GM12801 (cell line): Measurements from ENCODE around the gene HOXD11.

Experiments
- CTCF ChIP-seq: IDR thresholded peaks from one replicate; pipeline ENCODE4 v1.5.1; 2011; ENCODE audit warnings: control low read depth; ENCODE audit not compliant: insufficient read length; ENCODE audit errors: extremely low read depth

The HOXD11 gene

GRCh38 chr2:176106581-176107539 is at the start of gene HOXD11:
TSS of gene HOXD11 (plus strand) at chr2:176107280. CDS start at chr2:176107356, 76 bp downstream.
- TF ChIP-seq CTCF, result no peak

GRCh38 chr2:176063958-176064357 is 43.1 kb upstream of the HOXD11 start:
- TF ChIP-seq CTCF, result no peak

GRCh38 chr2:176066645-176067588 is 40.2 kb upstream of the HOXD11 start:
- no peak for TF ChIP-seq CTCF

GRCh38 chr2:176067589-176068418 is 39.3 kb upstream of the HOXD11 start:
- no peak for TF ChIP-seq CTCF

- TF ChIP-seq CTCF, result no peak
Measured at GRCh38 chr2:176068419-176068832, 38.7 kb upstream of the HOXD11 start.

GRCh38 chr2:176071330-176072291 is 35.5 kb upstream of the HOXD11 start:
- no peak for TF ChIP-seq CTCF
